Middle frontal gyrus (tissue), 1 donor: ENCODE data around the gene SLC26A9.

Experiments
- DNase-seq: peaks from one replicate; pipeline ENCODE4 v3.0.0-alpha.2; 2015; ENCODE audit warnings: low spot score; ENCODE audit errors: extremely low spot score

SLC26A9 gene, protein sequence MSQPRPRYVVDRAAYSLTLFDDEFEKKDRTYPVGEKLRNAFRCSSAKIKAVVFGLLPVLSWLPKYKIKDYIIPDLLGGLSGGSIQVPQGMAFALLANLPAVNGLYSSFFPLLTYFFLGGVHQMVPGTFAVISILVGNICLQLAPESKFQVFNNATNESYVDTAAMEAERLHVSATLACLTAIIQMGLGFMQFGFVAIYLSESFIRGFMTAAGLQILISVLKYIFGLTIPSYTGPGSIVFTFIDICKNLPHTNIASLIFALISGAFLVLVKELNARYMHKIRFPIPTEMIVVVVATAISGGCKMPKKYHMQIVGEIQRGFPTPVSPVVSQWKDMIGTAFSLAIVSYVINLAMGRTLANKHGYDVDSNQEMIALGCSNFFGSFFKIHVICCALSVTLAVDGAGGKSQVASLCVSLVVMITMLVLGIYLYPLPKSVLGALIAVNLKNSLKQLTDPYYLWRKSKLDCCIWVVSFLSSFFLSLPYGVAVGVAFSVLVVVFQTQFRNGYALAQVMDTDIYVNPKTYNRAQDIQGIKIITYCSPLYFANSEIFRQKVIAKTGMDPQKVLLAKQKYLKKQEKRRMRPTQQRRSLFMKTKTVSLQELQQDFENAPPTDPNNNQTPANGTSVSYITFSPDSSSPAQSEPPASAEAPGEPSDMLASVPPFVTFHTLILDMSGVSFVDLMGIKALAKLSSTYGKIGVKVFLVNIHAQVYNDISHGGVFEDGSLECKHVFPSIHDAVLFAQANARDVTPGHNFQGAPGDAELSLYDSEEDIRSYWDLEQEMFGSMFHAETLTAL

DNA sequence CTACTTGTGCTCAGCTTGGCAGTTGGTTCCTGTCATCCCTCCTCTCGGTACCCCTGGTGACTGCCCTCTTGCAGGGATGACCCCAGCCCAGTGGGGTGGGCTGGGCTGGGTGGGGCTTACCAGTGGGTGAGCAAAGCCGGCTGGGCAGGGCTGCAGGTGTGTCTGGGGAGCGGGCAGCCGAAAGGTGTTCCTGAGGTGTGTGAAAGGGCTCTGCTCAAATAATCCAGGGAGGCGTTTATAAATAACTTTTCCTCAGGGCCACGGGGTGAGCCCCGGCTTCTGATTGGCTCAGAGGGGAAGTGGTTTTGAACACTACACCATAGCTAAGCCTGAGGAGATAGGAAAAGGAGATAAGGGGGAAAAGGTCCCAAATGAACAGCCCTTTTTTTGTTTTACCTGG, at the start of gene SLC26A9:
Gene SLC26A9 (minus strand): TSS at position 212 of the 400 bp plus-strand sequence. CDS start 7,636 bp downstream, outside the sequence.
- DNase-seq = no peak

- DNase-seq = no peak
These were observed 49.1 kb upstream of the SLC26A9 start for GRCh38 chr1:205992218-205992882.

DNA sequence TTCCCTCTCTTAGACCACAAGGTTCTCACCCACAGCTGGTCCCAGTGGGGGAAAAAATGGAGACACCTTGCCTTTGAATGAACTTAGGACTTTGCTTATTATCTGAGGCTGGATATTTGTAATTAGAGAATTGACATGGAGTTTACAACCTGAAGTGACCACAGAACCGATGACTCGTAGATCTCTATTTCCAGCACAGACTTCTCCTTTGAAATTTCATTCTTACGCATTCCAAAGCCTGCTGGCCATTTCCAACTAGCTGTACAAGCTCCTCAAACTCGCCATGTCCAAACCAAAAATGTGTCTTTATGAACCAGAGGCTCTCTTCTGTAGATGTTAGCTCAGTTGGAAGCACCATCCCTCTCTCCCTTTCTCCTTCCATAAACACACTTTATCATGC, 48.0 kb upstream of the SLC26A9 start:
- no peak for DNase-seq

GRCh38 chr1:205990226-205990625, 47.0 kb upstream of the SLC26A9 start:
- no peak for DNase-seq

- no peak for DNase-seq
These were observed 46.5 kb upstream of the SLC26A9 start for GRCh38 chr1:205989786-205990185.

DNA sequence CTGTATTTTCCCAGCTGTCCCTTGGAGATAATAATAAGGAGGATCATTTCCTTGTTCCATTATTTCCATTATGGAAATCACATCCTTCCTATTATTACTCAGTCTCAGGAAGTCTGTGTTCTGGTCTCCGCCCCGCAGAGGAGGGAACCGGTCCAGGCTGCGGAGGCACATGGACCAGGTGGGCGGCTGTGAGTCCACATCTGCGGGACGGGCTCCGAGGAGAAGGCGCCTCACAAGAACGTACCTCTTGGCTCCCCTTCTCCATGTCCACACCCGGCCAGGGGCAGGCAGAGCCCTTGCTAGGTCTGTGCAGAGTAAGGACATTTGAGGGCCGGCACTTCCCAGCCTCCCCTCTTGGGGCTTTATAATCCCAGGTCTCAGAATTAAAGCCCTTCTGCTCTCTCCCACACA, 45.3 kb upstream of the SLC26A9 start:
- DNase-seq = no peak

DNA sequence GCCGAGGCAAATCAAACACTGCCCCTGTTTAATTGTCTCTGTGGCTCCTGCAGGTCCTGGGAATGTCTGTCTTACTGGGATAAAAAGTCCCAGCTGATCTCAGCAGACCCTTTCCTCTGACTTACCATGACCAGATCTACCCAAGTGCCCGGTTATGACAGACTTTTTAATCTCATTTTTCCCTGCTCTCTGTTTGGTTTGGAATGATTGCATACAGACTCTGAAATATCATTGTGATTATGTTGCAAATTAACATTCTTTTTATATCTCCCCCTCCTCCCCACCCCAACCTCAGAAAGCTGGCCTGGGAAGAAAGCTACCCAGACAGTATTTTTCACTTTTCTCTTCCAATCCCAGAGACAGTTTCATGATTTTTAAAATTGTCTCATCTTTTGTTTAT, 43.6 kb upstream of the SLC26A9 start:
- no peak for DNase-seq

GRCh38 chr1:205986292-205986691, 43.0 kb upstream of the SLC26A9 start:
- DNase-seq = no peak

GRCh38 chr1:205985330-205986005, 42.2 kb upstream of the SLC26A9 start:
- no peak for DNase-seq

GRCh38 chr1:205983925-205984725, 40.9 kb upstream of the SLC26A9 start:
- DNase-seq = peak; percentile 46

DNA sequence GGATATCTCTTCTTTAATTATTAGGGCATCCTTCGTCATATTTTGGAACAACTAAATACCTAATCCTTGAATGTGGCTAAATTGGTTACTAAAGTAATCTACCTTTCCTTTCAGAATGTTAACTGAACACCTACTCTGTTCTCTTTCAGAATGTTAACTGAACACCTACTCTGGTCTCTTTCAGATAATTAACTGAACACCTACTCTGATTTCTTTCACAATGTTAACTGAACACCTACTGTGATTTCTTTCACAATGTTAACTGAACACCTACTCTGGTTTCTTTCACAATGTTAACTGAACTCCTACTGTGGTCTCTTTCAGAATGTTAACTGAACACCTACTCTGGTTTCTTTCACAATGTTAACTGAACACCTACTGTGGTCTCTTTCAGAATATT, 38.0 kb upstream of the SLC26A9 start:
- no peak for DNase-seq

GRCh38 chr1:205980237-205980870, 37.1 kb upstream of the SLC26A9 start:
- no peak for DNase-seq

DNA sequence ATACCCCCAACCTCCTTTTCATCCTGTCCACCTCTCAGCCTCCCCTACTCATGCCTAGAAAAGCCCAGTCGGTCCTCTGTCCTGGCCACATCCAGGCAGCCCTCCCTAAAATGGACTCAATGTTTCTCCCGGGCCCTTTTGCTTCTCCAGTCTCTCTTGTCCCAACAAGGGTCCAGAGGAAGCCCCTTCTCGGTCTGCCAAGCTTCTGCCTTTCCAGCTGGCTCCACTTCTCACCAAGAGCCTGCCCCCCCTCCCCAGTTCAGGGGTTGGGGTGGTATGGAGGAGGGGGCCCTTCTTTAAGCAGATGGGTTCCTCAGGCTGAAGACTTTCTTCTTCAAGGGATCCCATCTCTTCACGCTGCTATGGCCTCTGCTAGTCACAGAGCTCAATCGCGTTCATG, 36.0 kb upstream of the SLC26A9 start:
- DNase-seq = no peak

- DNase-seq = no peak
These were observed 35.4 kb upstream of the SLC26A9 start for GRCh38 chr1:205978676-205979075.

- peak; percentile 73 for DNase-seq
These were observed 34.3 kb upstream of the SLC26A9 start for GRCh38 chr1:205977402-205978014.

- DNase-seq = no peak
These were observed 33.6 kb upstream of the SLC26A9 start for GRCh38 chr1:205976708-205977401.

DNA sequence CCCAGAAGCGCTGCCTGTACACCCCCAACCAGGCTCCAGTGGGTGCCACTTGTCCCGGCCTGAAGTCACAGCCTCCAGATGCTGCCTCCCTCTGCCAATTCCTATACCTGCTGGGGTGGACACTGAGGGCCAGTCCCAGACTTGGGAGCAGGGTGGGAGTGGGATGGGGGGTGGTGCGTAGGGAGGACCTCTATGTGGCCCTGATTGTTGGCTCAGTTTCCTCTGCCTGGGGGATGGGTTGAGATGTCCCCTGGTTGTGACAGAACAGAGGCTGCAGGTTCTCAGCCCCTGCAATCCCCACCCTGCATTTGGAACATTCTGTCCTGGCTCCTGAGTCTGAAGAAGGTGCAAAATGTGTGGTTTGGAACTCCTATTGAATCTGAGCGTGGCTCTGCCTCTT, 32.8 kb upstream of the SLC26A9 start:
- DNase-seq = no peak

GRCh38 chr1:205975387-205975998, 32.2 kb upstream of the SLC26A9 start:
- no peak for DNase-seq

DNA sequence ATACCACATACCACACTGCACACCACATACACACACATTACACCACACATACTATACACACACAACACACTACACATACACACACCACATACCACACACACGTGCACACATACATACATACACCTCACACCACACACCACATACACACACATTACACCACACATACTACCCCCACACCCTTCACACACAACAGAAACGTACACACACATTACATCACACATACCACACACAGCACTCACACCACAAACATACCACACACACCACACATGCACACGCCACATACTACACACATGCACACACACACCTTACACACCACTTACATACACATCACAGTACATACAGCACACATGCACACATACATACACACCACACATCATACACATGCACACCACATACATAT, 31.5 kb upstream of the SLC26A9 start:
- DNase-seq = no peak
